ENCODE results near the gene RGS4. TPM values are rescaled to one million over a fixed set of nuclear protein-coding genes. Genes with fewer than 3 reads are reported as not detected.

Gene RGS4
- total and polyA plus RNA-seq, 2 of the 13 experiments (the other 11 are each of a cell fraction or from before 2014, with no cell fraction given), result not detected

GRCh38 chr1:163022129-163022528, 47.0 kb upstream of the RGS4 start:
- in situ Hi-C loops (cut with HindIII; ENCODE audit: extremely low pct_ligation_motif_present, low pct_unique_long_range_greater_than_20kb), result no loop called here
- POLR2A ChIA-PET, result no interaction called here

DNA sequence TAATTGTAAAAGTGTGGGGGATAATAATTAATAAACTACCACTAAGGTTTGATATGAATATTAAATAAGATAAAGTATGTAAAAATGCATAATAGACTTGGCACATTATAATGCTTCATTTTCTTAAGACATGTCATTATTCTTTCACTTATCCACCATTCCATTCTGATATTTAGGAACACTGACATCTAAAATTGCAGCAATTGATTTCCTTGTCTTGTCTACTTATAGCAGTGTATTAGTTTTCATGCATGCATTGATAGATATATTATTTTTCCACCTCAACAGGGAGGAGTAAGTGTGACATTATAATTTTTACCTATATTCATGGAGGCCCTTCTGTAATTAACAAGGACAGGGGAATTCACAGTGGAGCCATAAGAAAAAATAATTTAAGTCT, 41.6 kb upstream of the RGS4 start:
- Histone ChIP-seq H3K4me1 (ENCODE audit: insufficient read depth, low read length) (no peaks in the 10 kb centered on the region), H3K4me2 (ENCODE audit: low read depth, low read length) (no peak overlapping the region), H3K27me3 (ENCODE audit: control insufficient read depth in 1 of 2, insufficient read depth in 2 of 2, low read length in 2 of 2) (no peaks in the 10 kb centered on the region), H4K20me1 (ENCODE audit: insufficient read depth, low read length) (no peaks in the 10 kb centered on the region), H3K4me3 (replicated peaks in 1 of 3; ENCODE audit: insufficient read depth in 1 of 3, low read depth in 2 of 3, low read length in 3 of 3) (no peak overlapping the region), H3K27ac (ENCODE audit: extremely low read length, insufficient read depth, low read length) (no peak overlapping the region), H3K9me3 (ENCODE audit: low read length) (no peaks in the 10 kb centered on the region), H2AFZ (ENCODE audit: low read length) (no peak overlapping the region), H3K36me3 (replicated peaks in 1 of 2; ENCODE audit: control insufficient read depth in 1 of 2, insufficient read depth in 2 of 2, low read length in 2 of 2) (no peaks in the 10 kb centered on the region), H3K79me2 (ENCODE audit: insufficient read depth, low read length) (no peaks in the 10 kb centered on the region), H3K9ac (ENCODE audit: insufficient read depth, low read depth, low read length) (no peak overlapping the region)
- POLR2A ChIA-PET, result no interaction called here
- in situ Hi-C loops (cut with HindIII; ENCODE audit: extremely low pct_ligation_motif_present, low pct_unique_long_range_greater_than_20kb), result no loop called here
- FAIRE-seq, result no peak
- intact Hi-C loops (cut with micrococcal nuclease; ENCODE audit: unreplicated experiment), result no loop called here
- CTCF ChIA-PET (ENCODE audit: low intra/inter-chr PET ratio, low total read pairs), result no interaction called here
- no peak for ATAC-seq
- no TSS peak for BruUV-seq (replicated peaks)
- no peak for DNase-seq (ENCODE audit: low spot score)
- no peak for TF ChIP-seq TCF7L2 (IDR thresholded peaks at IDR 0.05; ENCODE audit: low read depth, low read length)
- no peak for TF ChIP-seq ZNF260 (CRISPR knock-in tag; IDR thresholded peaks at IDR 0.05; ENCODE audit: borderline replicate concordance, low read depth)
- no peak for TF ChIP-seq ZNF296 (CRISPR knock-in tag; conservative IDR thresholded peaks at IDR 0.05)
- TF ChIP-seq MXI1 (IDR thresholded peaks at IDR 0.05; ENCODE audit: borderline replicate concordance, low read depth, low read length), result no peak
- TF ChIP-seq, protein P1, sequence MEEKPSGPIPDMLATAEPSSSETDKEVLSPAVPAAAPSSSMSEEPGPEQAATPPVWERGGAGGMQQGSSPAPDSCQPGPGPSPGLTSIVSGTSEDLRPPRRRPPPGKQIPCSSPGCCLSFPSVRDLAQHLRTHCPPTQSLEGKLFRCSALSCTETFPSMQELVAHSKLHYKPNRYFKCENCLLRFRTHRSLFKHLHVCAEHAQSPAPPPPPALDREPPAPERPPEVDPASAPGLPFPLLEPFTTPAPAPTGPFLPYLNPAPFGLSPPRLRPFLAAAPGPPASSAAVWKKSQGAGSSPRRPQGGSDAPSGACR (CRISPR knock-in tag; IDR thresholded peaks at IDR 0.05), result no peak
- no peak for TF ChIP-seq ZNF318 (CRISPR knock-in tag; IDR thresholded peaks at IDR 0.05)
- TF ChIP-seq WIZ (CRISPR knock-in tag; IDR thresholded peaks at IDR 0.05), result no peak

More at GRCh38 chr1:163022129-163022528, 47.0 kb upstream of the RGS4 start:
- Histone ChIP-seq H3K9me3 (ENCODE audit: low read length) (peaks cover 7% of the 10 kb centered on the region; the same call in 1 of the 2 replicates), H3K4me3 (replicated peaks in 1 of 3; ENCODE audit: insufficient read depth in 1 of 3, low read depth in 2 of 3, low read length in 3 of 3) (no peak overlapping the region), H3K27ac (ENCODE audit: extremely low read length, insufficient read depth, low read length) (no peak overlapping the region), H3K4me2 (ENCODE audit: low read depth, low read length) (no peak overlapping the region), H3K36me3 (replicated peaks in 1 of 2; ENCODE audit: control insufficient read depth in 1 of 2, insufficient read depth in 2 of 2, low read length in 2 of 2) (no peaks in the 10 kb centered on the region), H3K9ac (ENCODE audit: insufficient read depth, low read depth, low read length) (no peak overlapping the region), H3K79me2 (ENCODE audit: insufficient read depth, low read length) (no peaks in the 10 kb centered on the region), H3K27me3 (ENCODE audit: control insufficient read depth in 1 of 2, insufficient read depth in 2 of 2, low read length in 2 of 2) (no peaks in the 10 kb centered on the region), H3K4me1 (ENCODE audit: insufficient read depth, low read length) (no peaks in the 10 kb centered on the region), H2AFZ (ENCODE audit: low read length) (no peak overlapping the region), H4K20me1 (ENCODE audit: insufficient read depth, low read length) (no peaks in the 10 kb centered on the region)
- TF ChIP-seq HMGA1 (CRISPR knock-in tag; conservative IDR thresholded peaks at IDR 0.05) (no peak), HMG20B (CRISPR knock-in tag; conservative IDR thresholded peaks at IDR 0.05) (no peak), HNF4A (CRISPR knock-in tag; IDR thresholded peaks at IDR 0.05) (no peak), ZNF484 (CRISPR knock-in tag; IDR thresholded peaks at IDR 0.05; ENCODE audit: borderline replicate concordance, low read depth) (no peak), DNMT3B (CRISPR knock-in tag; conservative IDR thresholded peaks at IDR 0.05) (no peak), ZNF230 (CRISPR knock-in tag; IDR thresholded peaks at IDR 0.05) (no peak), ZNF121 (CRISPR knock-in tag; IDR thresholded peaks at IDR 0.05) (no peak), SIX4 (CRISPR knock-in tag; IDR thresholded peaks at IDR 0.05) (no peak), ZNF260 (CRISPR knock-in tag; IDR thresholded peaks at IDR 0.05; ENCODE audit: borderline replicate concordance, low read depth) (no peak)
- FAIRE-seq (no peak), DNase-seq (ENCODE audit: low spot score) (no peak), ATAC-seq (no peak)
- intact Hi-C loops (cut with micrococcal nuclease; ENCODE audit: unreplicated experiment), result no loop called here
- BruUV-seq (replicated peaks), result no TSS peak
- CTCF ChIA-PET (ENCODE audit: low intra/inter-chr PET ratio, low total read pairs), result no interaction called here

Measured in HepG2 (cell line).